GM21423 (cell line): ENCODE results near the gene ZBTB4.

Experiments
- ATAC-seq: cut with Tn5 transposase; IDR thresholded peaks from one replicate; pipeline ENCODE4 v1.9.1; 2021; ENCODE audit warnings: mild to moderate bottlenecking, moderate library complexity; ENCODE audit not compliant: unreplicated experiment

Gene ZBTB4

GRCh38 chr17:7426896-7427489, 52.4 kb downstream of the ZBTB4 start:
- no peak for ATAC-seq

- no peak for ATAC-seq
Observed at GRCh38 chr17:7426203-7426863, 53.1 kb downstream of the ZBTB4 start.

GRCh38 chr17:7425756-7426155, 53.7 kb downstream of the ZBTB4 start:
- ATAC-seq = no peak

- ATAC-seq = no peak
Observed at GRCh38 chr17:7425316-7425715, 54.1 kb downstream of the ZBTB4 start, which contains the start of gene SPEM2. TSS of gene SPEM2 (plus strand) at chr17:7425616. CDS start at chr17:7425689, 73 bp downstream.

GRCh38 chr17:7423679-7424078, 55.8 kb downstream of the ZBTB4 start:
- no peak for ATAC-seq

GRCh38 chr17:7421186-7421585, 58.2 kb downstream of the ZBTB4 start:
- no peak for ATAC-seq

- no peak for ATAC-seq
Observed at GRCh38 chr17:7419819-7420610, 59.4 kb downstream of the ZBTB4 start, which contains the start of gene SPEM1. TSS of gene SPEM1 (plus strand) at chr17:7420324. CDS start at chr17:7420385, 61 bp downstream.

- no peak for ATAC-seq
Observed at GRCh38 chr17:7418472-7419152, 60.8 kb downstream of the ZBTB4 start.

- ATAC-seq = no peak
Observed at GRCh38 chr17:7417056-7417655, 62.3 kb downstream of the ZBTB4 start.

GRCh38 chr17:7416323-7416722, 63.1 kb downstream of the ZBTB4 start:
- ATAC-seq = no peak

- no peak for ATAC-seq
Observed at GRCh38 chr17:7415784-7416183, 63.6 kb downstream of the ZBTB4 start.

- no peak for ATAC-seq
Observed at GRCh38 chr17:7414837-7415236, 64.6 kb downstream of the ZBTB4 start.

GRCh38 chr17:7413346-7413985, 66.0 kb downstream of the ZBTB4 start:
- no peak for ATAC-seq

GRCh38 chr17:7411427-7411750, 68.0 kb downstream of the ZBTB4 start:
- ATAC-seq = no peak

- no peak for ATAC-seq
Observed at GRCh38 chr17:7410634-7411426, 68.6 kb downstream of the ZBTB4 start.

- ATAC-seq = no peak
Observed at GRCh38 chr17:7409716-7410115, 69.7 kb downstream of the ZBTB4 start.
